WTC11 (cell line): ENCODE results near the gene LMOD3. TPM values are rescaled to one million over a fixed set of nuclear protein-coding genes. Genes with fewer than 3 reads are reported as not detected.

Source experiments
- ATAC-seq: fragments of 200-7000 bp; cut with Tn5 transposase; 2 replicates; pipeline ENCODE4 v1.10.0; 2021; ENCODE audit warnings: mild to moderate bottlenecking, moderate library complexity
- CTCF ChIA-PET: fragments of 300-600 bp; sonication (Branson Sonifier 250); formaldehyde crosslinking; loops from one replicate; lab custom pipeline; 2021; ENCODE audit warnings: antibody characterized with exemption; lab: Charles Lee
- POLR2A ChIA-PET: fragments of 350-600 bp; sonication (Branson Sonifier 250); formaldehyde crosslinking; loops from one replicate; lab custom pipeline; 2021; ENCODE audit warnings: antibody characterized with exemption; lab: Charles Lee
- DNase-seq: peaks from one replicate; pipeline ENCODE4 v3.0.0; 2021; ENCODE audit warnings: low spot score
- H3K27ac Mint-ChIP-seq: 2 replicates; pipeline ENCODE4 v1.8.0; 2021; ENCODE audit warnings: mixed read lengths
- H3K27me3 Mint-ChIP-seq: 2 replicates; pipeline ENCODE4 v1.8.0; 2021; ENCODE audit warnings: low read depth, mild to moderate bottlenecking, moderate library complexity, mixed read lengths
- H3K36me3 Mint-ChIP-seq: 2 replicates; pipeline ENCODE4 v1.8.0; 2021; ENCODE audit warnings: mixed read lengths
- H3K4me1 Mint-ChIP-seq: 2 replicates; pipeline ENCODE4 v1.8.0; 2022; ENCODE audit warnings: mixed read lengths
- H3K4me3 Mint-ChIP-seq: 2 replicates; pipeline ENCODE4 v1.8.0; 2021; ENCODE audit warnings: mild to moderate bottlenecking, moderate library complexity, mixed read lengths
- H3K9me3 Mint-ChIP-seq: 2 replicates; pipeline ENCODE4 v1.8.0; 2021; ENCODE audit warnings: mixed read lengths
- ATF1 ChIP-seq: sonication (generic); formaldehyde crosslinking; IDR thresholded peaks from 2 replicates; pipeline ENCODE4 v1.8.1; 2023; ENCODE audit warnings: mild to moderate bottlenecking, moderate library complexity, missing genetic modification reagents
- CREM ChIP-seq: sonication (generic); formaldehyde crosslinking; IDR thresholded peaks from 2 replicates; pipeline ENCODE4 v1.8.1; 2022; ENCODE audit warnings: mild to moderate bottlenecking, missing genetic modification reagents, moderate library complexity
- ELF4 ChIP-seq: sonication (generic); formaldehyde crosslinking; IDR thresholded peaks from 2 replicates; pipeline ENCODE4 v1.8.1; 2022; ENCODE audit warnings: low read depth, mild to moderate bottlenecking, moderate library complexity, missing genetic modification reagents
- FOXK1 ChIP-seq: sonication (generic); formaldehyde crosslinking; IDR thresholded peaks from 2 replicates; pipeline ENCODE4 v1.8.0; 2022; ENCODE audit warnings: mild to moderate bottlenecking, moderate library complexity, missing genetic modification reagents
- MYBL2 ChIP-seq: sonication (generic); formaldehyde crosslinking; IDR thresholded peaks from 2 replicates; pipeline ENCODE4 v1.8.1; 2023; ENCODE audit warnings: mild to moderate bottlenecking, moderate library complexity, missing genetic modification reagents
- NFATC4 ChIP-seq: fragments of 250-450 bp; sonication (Bioruptor Pico); IDR thresholded peaks from 2 replicates; pipeline ENCODE4 v1.9.0; 2021; ENCODE audit warnings: mild to moderate bottlenecking
- ZNF416 ChIP-seq: fragments of 250-450 bp; sonication (Bioruptor Pico); IDR thresholded peaks from 2 replicates; pipeline ENCODE4 v1.9.0; 2021; ENCODE audit warnings: mild to moderate bottlenecking, inconsistent platforms
- total RNA-seq: library from RNA; stranded (reverse); gene quantifications from 3 replicates; pipeline ENCODE4 v1.2.3, GENCODE V29; 2021
- TF ChIP-seq, protein P1 (sequence below): sonication (generic); formaldehyde crosslinking; IDR thresholded peaks from 2 replicates; pipeline ENCODE4 v1.8.0; 2022; ENCODE audit warnings: mild to moderate bottlenecking, missing genetic modification reagents
- TF ChIP-seq, protein P2 (sequence below): sonication (generic); formaldehyde crosslinking; IDR thresholded peaks from 2 replicates; pipeline ENCODE4 v1.8.1; 2022; ENCODE audit warnings: low read depth, mild to moderate bottlenecking, moderate library complexity, missing genetic modification reagents, borderline replicate concordance
- TF ChIP-seq, protein P3 (sequence below): sonication (generic); formaldehyde crosslinking; IDR thresholded peaks from 2 replicates; pipeline ENCODE4 v1.8.1; 2022; ENCODE audit warnings: mild to moderate bottlenecking, missing genetic modification reagents, moderate library complexity, borderline replicate concordance
- TF ChIP-seq, protein P4 (sequence below): sonication (generic); formaldehyde crosslinking; IDR thresholded peaks from 2 replicates; pipeline ENCODE4 v1.8.0; 2023; ENCODE audit warnings: mild to moderate bottlenecking, missing genetic modification reagents
- TF ChIP-seq, protein P5 (sequence below): sonication (generic); formaldehyde crosslinking; IDR thresholded peaks from 2 replicates; pipeline ENCODE4 v1.8.1; 2023; ENCODE audit warnings: mild to moderate bottlenecking, missing genetic modification reagents, moderate library complexity
- TF ChIP-seq, protein P6 (sequence below): sonication (generic); formaldehyde crosslinking; conservative IDR thresholded peaks from 2 replicates; pipeline ENCODE4 v1.8.1; 2023; ENCODE audit warnings: mild to moderate bottlenecking, low read depth, missing genetic modification reagents, moderate library complexity
- TF ChIP-seq, protein P7 (sequence below): fragments of 250-450 bp; sonication (Bioruptor Pico); IDR thresholded peaks from 2 replicates; pipeline ENCODE4 v1.8.0; 2021; ENCODE audit warnings: mild to moderate bottlenecking

The LMOD3 gene
- total RNA-seq, 1 experiment from 2014 or later, result not detected

DNA sequence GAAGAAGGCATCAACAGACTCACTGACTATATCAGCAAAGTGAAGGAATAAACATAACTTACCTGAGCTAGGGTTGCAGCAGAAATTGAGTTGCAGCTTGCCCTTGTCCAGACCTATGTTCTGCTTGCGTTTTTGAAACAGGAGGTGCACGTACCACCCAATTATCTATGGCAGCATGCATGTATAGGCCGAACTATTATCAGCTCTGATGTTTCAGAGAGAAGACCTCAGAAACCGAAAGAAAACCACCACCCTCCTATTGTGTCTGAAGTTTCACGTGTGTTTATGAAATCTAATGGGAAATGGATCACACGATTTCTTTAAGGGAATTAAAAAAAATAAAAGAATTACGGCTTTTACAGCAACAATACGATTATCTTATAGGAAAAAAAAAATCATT lies 17.8 kb downstream of the LMOD3 start:
- no peak for ATAC-seq
- no peak overlapping the region for H3K4me3 Mint-ChIP-seq
- ChIA-PET CTCF (interaction anchor here (2.1 kb wide), 1 partner anchor 16 kb away, joined by 5 read pairs; no protein-coding TSS in a partner anchor), POLR2A (no interaction called here)
- peaks cover 14% of the 10 kb centered on the region for H3K36me3 Mint-ChIP-seq
- H3K9me3 Mint-ChIP-seq, result no peaks in the 10 kb centered on the region
- no peaks in the 10 kb centered on the region for H3K4me1 Mint-ChIP-seq
- H3K27ac Mint-ChIP-seq, result no peak overlapping the region
- H3K27me3 Mint-ChIP-seq, result no peaks in the 10 kb centered on the region
- DNase-seq, result no peak
- no peak for TF ChIP-seq CREM (CRISPR knock-in tag)
- no peak for TF ChIP-seq ELF4 (CRISPR knock-in tag)
- TF ChIP-seq NFATC4 (CRISPR knock-in tag), result no peak
- TF ChIP-seq, protein P1, sequence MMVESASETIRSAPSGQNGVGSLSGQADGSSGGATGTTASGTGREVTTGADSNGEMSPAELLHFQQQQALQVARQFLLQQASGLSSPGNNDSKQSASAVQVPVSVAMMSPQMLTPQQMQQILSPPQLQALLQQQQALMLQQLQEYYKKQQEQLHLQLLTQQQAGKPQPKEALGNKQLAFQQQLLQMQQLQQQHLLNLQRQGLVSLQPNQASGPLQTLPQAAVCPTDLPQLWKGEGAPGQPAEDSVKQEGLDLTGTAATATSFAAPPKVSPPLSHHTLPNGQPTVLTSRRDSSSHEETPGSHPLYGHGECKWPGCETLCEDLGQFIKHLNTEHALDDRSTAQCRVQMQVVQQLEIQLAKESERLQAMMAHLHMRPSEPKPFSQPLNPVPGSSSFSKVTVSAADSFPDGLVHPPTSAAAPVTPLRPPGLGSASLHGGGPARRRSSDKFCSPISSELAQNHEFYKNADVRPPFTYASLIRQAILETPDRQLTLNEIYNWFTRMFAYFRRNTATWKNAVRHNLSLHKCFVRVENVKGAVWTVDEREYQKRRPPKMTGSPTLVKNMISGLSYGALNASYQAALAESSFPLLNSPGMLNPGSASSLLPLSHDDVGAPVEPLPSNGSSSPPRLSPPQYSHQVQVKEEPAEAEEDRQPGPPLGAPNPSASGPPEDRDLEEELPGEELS (CRISPR knock-in tag), result no peak
- TF ChIP-seq, protein P2, sequence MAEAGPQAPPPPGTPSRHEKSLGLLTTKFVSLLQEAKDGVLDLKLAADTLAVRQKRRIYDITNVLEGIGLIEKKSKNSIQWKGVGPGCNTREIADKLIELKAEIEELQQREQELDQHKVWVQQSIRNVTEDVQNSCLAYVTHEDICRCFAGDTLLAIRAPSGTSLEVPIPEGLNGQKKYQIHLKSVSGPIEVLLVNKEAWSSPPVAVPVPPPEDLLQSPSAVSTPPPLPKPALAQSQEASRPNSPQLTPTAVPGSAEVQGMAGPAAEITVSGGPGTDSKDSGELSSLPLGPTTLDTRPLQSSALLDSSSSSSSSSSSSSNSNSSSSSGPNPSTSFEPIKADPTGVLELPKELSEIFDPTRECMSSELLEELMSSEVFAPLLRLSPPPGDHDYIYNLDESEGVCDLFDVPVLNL, result no peak
- TF ChIP-seq, protein P3, sequence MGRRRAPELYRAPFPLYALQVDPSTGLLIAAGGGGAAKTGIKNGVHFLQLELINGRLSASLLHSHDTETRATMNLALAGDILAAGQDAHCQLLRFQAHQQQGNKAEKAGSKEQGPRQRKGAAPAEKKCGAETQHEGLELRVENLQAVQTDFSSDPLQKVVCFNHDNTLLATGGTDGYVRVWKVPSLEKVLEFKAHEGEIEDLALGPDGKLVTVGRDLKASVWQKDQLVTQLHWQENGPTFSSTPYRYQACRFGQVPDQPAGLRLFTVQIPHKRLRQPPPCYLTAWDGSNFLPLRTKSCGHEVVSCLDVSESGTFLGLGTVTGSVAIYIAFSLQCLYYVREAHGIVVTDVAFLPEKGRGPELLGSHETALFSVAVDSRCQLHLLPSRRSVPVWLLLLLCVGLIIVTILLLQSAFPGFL, result no peak
- TF ChIP-seq, protein P4, sequence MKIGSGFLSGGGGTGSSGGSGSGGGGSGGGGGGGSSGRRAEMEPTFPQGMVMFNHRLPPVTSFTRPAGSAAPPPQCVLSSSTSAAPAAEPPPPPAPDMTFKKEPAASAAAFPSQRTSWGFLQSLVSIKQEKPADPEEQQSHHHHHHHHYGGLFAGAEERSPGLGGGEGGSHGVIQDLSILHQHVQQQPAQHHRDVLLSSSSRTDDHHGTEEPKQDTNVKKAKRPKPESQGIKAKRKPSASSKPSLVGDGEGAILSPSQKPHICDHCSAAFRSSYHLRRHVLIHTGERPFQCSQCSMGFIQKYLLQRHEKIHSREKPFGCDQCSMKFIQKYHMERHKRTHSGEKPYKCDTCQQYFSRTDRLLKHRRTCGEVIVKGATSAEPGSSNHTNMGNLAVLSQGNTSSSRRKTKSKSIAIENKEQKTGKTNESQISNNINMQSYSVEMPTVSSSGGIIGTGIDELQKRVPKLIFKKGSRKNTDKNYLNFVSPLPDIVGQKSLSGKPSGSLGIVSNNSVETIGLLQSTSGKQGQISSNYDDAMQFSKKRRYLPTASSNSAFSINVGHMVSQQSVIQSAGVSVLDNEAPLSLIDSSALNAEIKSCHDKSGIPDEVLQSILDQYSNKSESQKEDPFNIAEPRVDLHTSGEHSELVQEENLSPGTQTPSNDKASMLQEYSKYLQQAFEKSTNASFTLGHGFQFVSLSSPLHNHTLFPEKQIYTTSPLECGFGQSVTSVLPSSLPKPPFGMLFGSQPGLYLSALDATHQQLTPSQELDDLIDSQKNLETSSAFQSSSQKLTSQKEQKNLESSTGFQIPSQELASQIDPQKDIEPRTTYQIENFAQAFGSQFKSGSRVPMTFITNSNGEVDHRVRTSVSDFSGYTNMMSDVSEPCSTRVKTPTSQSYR, result no peak
- TF ChIP-seq, protein P5, sequence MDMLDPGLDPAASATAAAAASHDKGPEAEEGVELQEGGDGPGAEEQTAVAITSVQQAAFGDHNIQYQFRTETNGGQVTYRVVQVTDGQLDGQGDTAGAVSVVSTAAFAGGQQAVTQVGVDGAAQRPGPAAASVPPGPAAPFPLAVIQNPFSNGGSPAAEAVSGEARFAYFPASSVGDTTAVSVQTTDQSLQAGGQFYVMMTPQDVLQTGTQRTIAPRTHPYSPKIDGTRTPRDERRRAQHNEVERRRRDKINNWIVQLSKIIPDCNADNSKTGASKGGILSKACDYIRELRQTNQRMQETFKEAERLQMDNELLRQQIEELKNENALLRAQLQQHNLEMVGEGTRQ (CRISPR knock-in tag), result no peak
- TF ChIP-seq MYBL2 (CRISPR knock-in tag), result no peak
- no peak for TF ChIP-seq ZNF416 (CRISPR knock-in tag)
- TF ChIP-seq, protein P6, sequence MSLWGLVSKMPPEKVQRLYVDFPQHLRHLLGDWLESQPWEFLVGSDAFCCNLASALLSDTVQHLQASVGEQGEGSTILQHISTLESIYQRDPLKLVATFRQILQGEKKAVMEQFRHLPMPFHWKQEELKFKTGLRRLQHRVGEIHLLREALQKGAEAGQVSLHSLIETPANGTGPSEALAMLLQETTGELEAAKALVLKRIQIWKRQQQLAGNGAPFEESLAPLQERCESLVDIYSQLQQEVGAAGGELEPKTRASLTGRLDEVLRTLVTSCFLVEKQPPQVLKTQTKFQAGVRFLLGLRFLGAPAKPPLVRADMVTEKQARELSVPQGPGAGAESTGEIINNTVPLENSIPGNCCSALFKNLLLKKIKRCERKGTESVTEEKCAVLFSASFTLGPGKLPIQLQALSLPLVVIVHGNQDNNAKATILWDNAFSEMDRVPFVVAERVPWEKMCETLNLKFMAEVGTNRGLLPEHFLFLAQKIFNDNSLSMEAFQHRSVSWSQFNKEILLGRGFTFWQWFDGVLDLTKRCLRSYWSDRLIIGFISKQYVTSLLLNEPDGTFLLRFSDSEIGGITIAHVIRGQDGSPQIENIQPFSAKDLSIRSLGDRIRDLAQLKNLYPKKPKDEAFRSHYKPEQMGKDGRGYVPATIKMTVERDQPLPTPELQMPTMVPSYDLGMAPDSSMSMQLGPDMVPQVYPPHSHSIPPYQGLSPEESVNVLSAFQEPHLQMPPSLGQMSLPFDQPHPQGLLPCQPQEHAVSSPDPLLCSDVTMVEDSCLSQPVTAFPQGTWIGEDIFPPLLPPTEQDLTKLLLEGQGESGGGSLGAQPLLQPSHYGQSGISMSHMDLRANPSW (CRISPR knock-in tag), result no peak
- TF ChIP-seq FOXK1, result no peak
- TF ChIP-seq, protein P7, sequence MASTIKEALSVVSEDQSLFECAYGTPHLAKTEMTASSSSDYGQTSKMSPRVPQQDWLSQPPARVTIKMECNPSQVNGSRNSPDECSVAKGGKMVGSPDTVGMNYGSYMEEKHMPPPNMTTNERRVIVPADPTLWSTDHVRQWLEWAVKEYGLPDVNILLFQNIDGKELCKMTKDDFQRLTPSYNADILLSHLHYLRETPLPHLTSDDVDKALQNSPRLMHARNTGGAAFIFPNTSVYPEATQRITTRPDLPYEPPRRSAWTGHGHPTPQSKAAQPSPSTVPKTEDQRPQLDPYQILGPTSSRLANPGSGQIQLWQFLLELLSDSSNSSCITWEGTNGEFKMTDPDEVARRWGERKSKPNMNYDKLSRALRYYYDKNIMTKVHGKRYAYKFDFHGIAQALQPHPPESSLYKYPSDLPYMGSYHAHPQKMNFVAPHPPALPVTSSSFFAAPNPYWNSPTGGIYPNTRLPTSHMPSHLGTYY, result no peak
- no peak for TF ChIP-seq ATF1
